DMS79 treated with DMSO at 0.1 percent for 48 hours (cell line): ENCODE results near the gene PEMT.
A peak's percentile ranks its signal among the peaks of the same experiment; 100 is the strongest.

Experiments
- DNase-seq: peaks from one replicate; lab custom pipeline; 2025; lab: John Stamatoyannopoulos, UW

The PEMT gene

DNA sequence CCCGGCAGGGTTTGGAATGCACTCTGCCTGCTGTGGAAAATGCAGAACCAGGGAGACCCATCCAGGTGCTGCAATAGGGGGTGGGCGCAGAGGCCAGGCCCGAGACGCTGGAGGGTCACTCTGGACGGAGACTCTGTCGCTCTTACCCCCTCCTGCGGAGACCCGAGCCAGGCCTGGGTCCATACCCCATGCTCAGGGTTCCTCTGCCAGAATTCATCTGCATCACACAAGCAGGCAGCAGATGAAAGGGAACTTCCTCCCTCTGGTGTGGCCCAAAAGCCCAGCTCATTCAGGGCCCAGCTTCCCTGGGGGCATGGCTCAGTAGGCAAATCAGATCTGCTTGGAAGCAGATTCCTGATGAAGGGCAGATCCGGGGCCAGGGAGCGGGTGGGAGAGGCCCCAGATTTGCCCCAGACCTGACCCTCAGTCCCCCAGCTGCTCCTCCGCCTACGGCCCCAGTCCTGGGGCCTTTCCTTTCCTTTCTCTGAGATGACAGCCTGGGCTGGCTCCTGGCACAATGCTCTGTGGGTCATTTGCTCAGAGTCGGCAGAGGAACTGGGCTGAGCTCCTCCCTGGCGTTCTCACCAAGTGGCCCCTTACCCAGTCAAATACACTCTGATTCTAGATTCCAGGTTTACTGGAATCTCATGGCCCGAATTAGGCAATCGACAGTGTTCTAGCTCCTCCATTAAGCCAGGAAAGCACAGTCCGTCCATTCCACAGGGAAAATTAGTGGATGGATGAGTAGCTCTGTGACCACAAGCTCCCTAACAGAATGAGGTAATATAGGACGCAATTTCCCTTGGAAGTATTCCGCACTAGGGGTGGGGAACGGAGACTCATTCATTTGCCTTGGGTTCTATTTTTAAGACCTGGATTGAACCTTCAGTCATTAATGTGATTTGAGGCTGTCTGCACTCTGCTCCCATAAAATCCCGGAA lies 76.2 kb downstream of the PEMT start:
- no peak for DNase-seq

DNA sequence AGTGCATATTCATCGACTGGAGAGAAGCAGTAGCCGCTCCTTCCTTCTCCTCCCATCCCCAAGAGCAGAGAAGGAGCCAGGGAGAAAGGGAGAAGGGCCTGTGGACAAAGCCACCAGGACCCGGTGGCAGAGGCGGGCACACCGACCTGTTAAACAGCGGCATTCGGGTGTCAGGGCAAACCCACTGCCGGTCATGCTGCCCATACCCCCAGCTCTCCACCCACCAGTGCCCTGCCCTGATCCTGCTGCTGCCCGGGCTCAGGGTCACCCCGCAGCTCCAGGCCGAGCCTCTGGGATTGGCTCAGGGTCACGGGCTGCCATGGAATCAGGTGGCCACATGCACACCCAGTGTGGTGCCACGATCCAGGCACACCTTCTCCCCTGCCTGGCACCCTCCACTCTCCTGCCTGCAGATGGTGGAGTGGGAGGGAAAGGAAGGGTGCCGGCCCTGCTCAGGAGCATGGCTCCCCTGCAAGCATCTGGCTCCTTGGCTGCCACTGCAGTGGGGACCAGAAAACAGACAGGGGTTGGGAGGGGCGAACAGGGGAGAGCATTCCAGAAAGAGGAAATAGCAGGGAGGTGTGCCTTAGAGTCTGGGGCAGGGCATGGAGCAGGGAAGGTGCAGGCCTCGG lies 77.0 kb downstream of the PEMT start:
- DNase-seq: no peak

DNA sequence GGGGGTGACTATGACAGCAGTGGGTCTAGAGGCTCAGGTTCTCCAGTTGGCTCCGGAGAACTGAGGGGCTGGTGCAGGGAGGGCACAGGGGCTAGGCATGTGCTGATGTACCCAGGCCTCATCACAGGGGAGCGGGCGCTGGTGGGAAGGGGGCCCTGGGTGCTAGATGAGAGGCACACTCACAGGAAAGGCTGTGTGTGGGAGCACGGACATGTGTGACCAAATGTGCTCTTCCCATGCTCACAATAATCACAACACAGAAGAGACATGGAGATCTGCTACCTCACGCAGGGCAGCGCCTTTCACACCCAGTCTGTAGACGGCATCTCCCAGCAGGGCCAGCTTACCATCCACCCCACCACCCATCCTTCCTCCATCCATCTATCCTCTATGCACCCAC lies 77.9 kb downstream of the PEMT start:
- DNase-seq: no peak

DNA sequence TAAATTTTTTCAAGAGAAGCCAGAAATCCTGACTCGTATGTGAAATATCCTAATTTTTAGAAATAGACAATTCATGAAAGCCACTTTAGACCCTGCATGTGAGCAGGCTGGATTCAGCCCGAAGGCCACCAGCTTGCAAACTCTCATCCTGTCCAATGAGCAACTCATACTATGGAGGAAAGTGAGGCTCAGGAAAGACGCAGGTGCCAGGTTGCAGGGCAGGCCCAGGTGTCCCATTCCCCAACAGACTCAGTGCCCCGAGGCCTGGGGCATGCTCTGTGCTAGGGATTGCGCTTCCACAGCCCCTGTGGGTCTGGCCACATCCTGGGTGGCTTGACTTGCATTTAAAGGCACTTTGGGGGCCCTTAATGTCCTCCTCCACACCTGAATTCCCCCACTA lies 78.6 kb downstream of the PEMT start:
- DNase-seq: no peak

DNA sequence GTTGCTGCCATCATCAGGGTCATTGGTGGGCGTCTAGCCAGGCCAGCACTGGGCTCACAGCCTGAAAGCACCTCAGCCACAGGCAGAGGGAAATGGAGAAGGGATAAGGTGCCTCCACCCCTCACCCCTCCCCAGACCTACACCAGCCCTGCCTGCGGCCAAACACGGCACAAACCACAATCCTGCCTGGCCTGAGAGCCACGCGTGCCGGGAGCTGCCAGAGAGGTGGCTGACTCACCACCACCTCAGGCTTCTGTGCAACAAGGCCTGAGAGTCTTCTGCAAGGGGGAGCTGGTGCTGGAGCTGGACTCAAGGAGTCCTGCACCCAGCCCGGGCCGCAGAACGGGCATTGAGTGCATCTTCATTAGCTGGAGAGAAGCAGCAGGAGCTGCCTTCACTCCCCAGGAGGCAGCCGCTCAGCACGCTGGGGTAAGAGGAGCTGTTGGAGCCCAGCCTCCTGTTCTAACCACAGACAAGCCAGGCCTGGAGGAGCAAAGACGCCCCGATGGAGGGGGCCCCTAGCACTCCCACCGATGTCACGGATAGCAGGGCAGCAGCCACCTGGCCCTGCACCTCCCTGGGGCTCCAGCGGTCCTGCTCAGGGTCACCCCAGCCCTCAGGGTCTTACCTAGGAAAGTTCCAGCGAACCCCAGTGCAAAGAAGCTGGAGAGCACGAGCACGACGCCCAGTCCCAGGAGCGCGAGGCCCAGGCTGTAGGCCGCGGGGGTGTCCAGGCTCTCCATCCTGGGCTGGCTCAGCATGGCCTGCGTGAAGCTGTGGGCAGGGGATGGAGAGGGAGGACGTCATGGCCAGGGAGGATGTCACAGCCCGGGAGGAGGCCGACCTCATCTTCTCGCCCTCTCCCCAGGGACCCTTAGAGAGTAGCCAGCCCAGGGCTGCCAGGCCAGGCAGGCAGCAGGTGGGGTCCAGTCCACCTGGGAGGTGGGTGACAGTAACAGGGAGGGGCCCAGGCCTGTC lies 79.3 kb downstream of the PEMT start:
- DNase-seq: peak; percentile 25

DNA sequence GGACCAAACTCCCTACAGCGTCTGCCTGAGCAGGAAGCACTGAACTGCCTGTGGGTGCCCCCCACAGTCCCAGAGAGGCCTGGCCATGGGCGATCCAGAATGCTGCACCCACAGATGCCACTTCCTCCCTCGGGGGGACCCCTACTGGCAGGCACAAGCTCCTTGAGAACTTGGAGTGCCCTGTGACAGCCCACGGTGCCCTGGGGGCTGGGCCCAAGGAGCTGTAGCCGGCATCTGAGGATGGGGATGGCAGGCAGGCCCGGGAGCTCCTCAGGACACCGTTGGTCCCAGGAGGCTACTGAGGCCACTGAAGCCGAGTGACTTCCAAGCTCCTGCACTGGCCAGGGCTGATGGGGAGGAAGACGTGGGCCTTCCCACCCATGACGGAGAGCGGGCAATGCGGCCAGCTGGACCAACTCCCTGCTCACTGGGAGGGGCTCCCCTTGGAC lies 80.2 kb downstream of the PEMT start:
- DNase-seq: no peak

DNA sequence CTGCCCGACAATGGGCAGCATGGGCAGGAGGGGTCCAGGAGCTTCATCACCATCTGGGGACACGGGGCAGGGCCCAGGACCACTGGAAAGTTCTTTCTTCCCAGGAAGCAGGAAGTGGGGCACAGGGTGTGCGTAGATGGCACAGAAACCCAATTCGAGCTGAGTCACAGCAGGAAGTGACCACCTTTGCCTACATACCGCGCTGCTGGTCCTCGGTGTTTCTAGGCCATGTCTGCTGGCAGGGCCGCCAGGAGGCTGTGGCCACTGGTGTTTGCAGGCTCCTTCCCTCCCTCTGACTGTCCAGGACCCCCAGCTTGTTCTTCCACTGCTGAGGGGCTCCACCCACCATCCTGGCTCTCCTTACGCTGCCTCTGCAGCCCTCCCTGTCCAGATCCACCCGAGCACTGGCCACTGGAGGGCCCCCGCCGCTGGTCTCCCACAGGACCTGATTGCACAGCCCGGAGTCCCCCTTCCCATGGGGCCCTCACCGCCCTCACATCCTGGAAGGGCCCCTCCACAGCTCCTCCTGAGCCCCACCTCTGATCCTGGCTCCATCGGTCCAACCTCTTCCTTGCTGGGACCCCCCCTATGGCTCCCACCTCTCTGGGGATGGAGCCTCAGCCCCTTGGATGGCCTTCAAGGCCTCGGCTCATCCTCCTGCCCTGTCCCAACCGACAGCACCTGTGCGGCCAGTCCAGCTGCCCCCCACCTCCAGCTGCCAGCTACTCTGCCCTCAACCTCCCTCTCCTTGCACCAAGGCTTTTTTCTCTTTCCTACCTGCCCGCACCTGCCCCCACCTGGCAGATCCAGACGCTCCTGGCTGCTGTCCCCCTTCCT lies 80.8 kb downstream of the PEMT start:
- DNase-seq: no peak

DNA sequence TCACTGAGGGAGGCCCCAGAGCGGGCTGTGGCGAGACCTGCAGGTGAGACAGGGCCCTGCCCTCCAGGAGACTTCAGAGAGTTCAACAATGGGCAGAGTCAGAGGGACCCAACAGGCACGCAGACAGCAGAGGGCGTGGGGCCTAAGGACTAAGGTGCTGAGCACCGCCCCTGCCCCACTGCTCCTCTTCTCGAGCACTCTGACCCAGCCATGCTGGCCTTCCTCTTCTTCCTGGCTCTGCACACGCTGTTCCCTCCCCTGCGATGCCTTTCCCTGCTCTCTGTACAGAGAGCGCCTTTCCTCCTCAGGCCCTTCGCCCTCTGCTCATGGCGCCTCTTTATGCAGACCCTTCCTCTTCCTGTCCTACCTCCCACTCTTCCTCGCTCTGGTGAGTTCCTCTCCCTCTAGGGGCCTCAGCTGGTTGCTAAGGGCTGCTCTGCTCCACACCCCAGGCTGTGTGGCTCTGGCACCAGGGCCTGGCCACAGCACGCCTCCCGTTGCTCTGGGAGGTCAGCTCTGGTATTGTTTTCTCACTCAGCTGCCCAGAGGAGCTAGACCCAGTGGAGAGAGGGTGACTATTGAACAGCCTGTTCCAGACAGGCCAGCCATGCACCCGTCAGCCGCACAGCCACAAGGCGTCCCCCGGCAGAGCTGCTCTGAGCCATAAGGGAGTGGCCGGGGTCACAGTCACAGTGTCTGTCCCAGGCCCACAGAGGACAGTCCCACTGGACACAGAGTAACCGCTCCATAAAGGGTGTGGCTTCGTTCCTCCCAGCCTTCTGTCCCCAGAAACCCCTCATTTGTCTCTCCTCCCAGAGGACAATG lies 81.7 kb downstream of the PEMT start:
- no peak for DNase-seq

DNA sequence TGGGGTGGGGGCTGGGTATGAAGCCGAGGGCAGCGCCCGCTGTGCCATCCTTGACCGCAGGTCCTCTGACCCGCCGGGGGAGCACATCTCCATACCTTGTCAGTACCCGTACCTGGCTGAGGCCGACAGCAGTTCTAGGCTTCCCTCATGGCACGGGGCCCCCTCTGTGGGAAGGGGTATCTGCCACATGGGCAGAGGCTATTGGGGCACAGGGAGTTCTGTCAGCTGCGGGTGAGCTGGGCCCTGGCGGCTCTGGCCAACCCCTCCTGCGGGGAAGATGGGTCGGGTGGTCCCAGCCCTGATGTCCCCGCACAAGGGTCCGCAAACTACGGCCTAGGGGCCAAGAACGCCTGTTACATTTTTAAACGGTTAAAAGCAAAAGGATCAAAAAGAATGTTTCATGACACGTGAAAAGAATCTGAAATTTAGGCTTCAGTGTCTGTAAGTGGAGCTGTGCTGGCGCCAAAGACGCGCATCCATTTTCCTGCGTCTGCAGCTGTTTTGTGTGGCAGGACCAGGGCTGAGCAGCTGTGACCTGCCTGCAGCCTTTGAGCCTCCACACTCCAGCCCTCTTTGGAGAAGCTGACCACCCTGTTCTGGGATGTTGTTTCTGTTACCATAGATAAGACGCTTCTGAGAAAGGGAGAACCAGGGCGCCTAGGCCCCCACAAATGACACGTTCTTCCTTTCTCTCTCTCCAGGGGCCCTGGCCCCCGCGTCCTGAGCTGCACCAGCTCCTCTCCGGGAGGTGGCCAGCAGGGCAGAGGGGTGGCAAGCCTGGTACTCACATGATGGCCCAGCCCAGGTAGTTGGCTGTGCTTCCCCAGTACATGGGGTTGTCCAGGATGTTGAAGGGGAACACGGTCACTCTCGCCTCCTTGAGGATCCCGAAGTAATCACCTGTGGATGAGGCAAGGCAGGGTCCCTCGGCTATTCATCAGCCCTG lies 82.6 kb downstream of the PEMT start:
- no peak for DNase-seq

DNA sequence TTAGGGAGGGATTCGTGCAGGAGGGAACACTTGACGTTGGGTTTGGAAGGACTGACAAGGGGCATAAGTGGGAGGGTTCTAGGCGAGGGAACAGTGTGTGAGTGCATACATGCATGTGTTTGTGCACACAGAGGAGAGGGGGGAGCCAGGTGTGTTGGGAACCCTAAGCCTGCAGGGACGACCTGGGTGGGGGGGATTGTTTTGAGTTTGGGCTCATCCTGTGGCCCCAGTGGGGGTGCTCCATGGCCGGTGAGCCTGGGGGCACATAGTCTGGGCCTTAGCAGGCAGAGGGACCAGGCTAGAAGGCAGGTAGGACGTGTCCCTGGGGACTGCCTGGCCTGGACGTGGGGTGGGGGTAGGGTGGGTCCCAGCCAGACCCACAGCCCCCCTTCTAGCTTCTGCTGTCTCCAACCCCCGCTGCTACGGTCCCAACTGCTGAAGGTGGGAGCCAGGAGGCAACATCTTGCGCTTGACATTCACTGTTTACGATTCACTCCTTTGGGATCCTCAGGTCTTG lies 83.4 kb downstream of the PEMT start:
- DNase-seq: no peak

DNA sequence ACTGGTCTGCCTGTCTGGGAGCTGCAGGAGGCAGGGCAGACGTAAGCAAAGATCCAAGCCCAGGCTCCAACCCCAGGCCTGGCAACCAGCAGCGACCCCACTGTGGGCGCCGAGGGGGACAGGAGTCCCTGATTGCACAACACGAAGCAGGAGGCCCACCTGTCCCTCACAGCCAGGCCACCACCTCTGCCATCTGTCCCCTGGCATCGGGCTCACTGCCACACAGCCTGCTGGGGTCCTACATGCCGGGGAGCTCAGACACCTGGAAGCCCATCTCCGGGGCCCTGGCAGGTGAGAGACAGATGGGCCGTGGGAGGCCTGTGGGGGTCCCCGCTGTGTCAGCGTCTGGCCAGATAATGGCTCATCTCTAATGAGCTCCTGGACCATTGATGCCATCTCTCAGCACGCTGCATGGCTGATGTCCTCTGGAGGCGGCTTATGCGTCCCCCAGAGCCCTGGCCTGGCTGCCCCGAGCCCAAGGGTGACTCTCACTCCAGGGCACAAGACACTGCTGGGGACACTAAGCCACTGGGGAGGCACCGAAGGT lies 84.0 kb downstream of the PEMT start:
- no peak for DNase-seq

DNA sequence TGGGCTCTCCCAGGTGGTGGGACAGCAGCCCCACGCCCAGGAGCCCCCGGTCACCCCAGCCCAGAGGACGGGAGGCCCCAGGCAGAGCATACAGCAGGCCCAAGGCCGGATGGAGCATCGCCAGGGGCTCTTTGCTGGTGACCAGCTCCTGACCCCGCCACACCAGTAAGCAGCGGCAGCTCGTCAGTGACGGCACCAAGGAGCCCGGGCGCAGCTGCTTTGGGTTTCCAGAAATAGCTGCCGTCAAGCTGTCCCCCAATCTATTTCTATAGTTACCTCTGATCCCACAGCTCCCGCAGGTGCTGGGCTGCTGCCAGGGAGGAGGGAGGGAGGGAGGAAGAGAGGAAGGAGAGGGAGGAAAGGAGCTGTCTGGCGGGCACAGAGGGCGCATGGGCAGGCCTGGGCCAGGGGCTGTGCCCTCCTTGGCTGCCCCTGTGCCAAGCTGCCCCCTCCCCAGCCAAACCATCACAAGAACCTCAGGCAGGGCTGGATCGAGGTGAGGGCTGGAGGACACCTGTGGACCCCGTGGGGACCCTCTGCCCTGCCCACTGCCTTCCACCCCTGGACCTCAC lies 84.5 kb downstream of the PEMT start:
- DNase-seq: peak; percentile 39

DNA sequence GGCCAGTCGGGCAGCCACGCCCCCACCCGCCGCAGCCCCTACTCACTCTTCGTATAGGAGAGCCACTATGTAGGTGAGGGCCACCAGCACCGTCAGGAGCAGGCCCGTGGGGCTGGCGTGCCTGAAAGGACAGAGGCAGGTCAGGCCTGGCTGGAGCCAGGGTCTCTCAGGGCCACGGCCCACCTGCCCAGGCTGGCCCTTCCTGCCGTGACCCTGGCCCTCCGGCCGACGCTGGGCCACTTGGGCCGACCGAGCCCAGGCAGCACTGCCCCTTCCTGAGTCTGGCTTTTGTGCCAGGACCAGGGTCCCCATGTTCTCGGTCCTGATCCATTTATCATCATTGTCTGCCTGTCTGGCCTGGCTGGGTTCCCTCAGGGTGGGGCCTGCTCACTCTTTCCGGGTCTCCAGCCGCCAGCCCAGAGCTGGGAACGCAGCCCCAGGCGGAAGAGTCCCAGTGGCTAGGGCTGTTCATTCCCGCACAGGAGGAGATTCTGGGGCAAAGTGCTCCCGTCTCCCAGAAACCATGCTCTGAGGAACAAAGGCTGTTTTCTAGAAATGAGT lies 85.2 kb downstream of the PEMT start:
- no peak for DNase-seq

DNA sequence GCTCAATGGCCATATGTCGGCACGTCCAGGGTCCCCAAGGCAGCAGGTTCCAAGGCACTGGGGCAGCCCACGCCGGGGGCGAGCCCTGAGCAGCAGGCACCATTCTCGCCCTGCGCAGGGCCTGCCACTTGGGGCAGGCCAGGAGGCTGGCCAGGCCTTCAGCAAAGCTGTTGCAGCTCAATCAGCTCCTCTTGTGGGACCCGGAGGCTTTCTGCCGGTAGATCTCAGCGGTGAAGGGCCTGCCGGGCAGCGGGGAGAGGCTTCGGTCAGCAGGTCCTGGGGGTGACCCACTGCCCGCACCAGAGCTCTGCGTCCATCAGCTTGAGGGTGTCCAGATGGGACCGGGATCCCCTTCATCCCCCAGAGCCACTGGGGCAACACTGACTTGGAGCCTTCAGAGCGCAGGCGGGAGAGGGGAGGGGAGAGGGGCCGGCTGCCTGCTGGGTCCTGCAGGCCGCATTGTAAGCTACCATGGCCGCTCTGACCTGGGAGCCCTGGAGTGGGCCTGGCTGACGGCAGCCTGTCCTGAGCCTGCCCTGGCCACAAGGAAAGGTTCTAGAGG lies 85.8 kb downstream of the PEMT start:
- DNase-seq: no peak

DNA sequence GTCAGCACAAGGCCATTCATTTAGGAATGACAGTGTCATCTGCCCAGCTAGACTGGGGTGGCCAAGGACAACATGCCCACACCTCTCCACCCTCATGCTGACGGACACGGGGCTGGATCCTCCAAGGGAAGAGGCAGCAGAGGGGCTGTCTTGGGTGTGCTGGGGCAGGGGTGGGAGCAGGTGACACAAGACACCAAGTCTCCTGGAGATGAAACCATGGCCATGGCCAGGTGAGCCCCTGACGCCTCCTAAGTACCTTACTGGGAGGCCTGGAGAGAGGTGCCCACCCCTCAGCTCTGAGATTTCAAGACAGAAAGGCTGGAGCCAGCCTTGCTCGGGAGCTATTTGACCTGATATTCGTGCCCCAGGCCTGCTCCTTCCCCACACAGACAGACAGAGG lies 86.4 kb downstream of the PEMT start:
- DNase-seq: no peak

DNA sequence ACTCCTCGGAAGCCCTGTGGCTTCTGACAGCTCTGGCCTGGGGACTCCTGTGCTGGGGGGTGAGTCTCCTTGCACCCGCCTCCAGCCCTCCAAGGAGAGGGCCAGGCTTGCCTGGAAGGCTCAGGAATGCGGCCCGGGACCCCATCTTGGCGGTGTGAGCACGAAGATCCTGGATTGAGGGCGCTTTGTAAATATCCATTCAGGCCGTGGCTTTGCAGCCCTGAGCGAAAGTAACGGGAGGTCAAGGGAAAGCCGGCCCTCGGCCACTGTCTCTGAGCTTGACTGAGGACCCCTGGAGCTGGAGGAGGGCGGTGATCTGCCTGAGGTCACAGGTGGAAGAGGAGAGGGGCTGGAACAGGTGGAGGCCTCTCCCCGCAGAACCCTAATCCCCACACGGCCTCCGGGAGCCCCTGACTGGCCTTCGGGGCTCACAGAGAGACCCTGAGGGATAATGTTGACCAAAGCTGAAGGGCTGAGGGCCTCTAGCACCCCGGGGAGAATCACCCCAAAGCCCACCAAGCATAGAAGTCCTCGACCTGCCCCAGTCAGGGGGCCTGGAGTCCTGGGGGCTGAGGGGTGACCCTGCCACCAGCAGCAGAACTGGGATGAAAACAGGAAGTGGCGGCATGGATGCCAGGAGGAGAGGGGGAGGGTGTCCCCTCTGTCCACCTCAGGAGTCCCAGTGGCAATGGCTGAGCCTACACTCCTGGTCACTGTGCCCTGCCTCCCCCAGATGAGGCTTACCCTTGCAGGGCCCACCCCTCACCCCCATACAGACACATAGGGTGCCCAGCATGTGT lies 87.0 kb downstream of the PEMT start:
- DNase-seq: no peak
